GM18511 (cell line): ENCODE results near the gene NUP62.
"Not testable (repeated sequence)": the region's sequence is repeated elsewhere in the genome, so short reads cannot be mapped to it uniquely, and the experiment has no call there.

Source experiments
- ATAC-seq: cut with Tn5 transposase; IDR thresholded peaks from one replicate; pipeline ENCODE4 v1.9.1; 2021; ENCODE audit warnings: mild to moderate bottlenecking, moderate library complexity; ENCODE audit not compliant: unreplicated experiment

The NUP62 gene, protein sequence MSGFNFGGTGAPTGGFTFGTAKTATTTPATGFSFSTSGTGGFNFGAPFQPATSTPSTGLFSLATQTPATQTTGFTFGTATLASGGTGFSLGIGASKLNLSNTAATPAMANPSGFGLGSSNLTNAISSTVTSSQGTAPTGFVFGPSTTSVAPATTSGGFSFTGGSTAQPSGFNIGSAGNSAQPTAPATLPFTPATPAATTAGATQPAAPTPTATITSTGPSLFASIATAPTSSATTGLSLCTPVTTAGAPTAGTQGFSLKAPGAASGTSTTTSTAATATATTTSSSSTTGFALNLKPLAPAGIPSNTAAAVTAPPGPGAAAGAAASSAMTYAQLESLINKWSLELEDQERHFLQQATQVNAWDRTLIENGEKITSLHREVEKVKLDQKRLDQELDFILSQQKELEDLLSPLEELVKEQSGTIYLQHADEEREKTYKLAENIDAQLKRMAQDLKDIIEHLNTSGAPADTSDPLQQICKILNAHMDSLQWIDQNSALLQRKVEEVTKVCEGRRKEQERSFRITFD

DNA sequence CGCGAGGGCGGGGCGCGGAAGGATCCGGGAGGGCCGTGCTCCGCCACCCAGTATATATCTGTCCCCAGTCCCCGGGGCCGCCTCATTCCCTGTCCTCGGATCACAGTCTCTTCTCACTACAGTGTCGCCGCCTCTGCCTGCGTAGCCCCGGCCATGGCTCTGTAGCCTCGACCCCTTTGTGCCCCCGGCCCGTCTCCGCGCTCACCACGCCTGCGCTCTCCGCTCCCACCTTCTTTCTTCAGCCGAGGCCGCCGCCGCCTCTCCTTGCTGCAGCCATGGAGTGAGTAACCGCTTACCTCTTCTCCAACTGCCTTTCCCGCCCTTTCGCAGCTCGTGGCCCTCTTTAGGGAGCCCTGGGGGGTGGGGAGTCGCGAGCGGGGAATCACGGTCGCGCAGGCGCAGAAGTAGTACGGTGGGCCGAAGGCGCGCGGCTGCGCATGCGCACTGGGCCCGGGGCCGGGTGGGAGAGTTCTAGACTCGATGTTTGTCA, at the start of gene NUP62, which contains the start of gene ATF5:
NUP62 (minus strand) TSS at position 384 of the 490 bp plus-strand sequence. CDS start 19,697 bp downstream, outside the sequence.
ATF5 (plus strand) TSS at position 85 of the 490 bp plus-strand sequence. CDS start 1,646 bp downstream, outside the sequence.
- ATAC-seq = peak; percentile 35

DNA sequence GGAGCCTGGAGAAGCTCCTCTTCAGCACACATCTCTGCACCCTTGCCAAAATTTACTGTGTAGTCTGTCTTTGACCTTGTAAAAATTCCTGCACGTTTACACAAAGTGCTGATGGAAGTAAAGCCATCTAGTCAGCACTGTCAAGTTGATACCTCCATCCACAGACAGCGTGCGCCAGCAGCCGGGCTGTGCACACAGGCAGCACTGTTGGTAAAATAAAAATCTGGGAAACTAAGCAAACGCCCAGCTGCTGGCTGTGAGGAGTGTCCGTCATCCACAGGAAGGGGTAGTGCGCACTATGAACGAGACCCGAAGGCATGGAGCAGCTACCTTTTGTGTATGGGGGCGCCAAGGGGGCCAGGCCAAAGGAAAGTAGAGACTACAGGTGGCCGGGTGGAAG, 49.0 kb upstream of the NUP62 start:
- no peak for ATAC-seq

DNA sequence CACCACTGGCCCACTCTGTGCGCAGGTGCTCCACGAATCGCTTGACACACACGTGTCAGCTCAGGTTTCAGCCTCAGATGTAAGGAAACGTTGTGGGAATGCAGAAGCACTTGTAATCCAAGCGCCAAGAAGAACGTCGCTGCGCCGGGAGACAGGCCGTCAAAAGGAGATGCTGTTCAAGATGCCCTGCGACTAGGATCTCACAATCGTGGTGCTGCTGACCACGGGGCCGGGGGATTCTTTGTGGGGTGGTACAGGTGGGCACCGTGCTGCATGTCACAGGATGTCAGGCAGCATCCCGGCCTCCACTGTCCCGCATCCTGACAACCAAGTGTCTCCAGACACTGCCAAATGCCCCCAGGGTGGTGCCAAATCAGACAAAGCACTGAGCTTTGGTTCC, 48.6 kb upstream of the NUP62 start:
- ATAC-seq = no peak

DNA sequence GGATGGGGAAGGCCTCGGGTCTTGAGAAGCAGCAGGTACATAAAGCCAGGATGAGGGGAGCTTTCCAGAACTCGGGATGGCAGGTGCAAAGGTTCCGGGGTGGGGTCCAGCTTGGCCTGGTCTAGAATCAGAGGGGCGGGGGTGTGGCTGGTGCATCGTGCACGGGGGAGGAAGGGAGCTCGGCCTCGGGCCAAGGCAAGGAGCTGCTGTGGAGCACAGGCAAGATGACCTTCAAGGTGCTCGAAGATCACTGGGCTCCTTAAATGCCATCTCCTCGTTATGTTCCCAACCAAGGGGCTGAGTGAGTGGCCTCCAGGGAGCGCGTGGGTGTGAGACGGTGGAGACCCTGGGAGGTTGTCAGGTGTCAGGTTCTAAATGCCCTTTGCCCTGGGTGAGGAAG, 47.8 kb upstream of the NUP62 start:
- ATAC-seq = no peak

DNA sequence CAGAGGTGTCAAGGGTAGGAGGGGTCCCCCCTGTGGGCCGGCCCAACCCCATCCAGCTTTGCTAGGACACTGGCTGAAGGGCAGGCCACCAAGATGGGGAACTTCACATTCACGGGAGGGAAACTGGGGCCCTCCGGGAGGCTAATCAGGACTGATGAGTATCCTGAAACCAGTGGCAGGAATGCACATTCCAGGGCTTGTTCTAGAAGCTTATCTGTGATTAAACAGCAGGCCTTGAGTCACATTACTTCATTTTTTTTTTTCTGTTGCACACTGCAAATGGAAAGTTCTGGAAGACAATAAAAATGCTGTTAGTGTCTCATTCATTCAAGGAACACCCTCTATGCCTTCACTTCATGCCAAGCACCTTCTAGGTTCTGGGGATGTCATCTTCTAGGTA, 47.2 kb upstream of the NUP62 start:
- ATAC-seq = no peak

DNA sequence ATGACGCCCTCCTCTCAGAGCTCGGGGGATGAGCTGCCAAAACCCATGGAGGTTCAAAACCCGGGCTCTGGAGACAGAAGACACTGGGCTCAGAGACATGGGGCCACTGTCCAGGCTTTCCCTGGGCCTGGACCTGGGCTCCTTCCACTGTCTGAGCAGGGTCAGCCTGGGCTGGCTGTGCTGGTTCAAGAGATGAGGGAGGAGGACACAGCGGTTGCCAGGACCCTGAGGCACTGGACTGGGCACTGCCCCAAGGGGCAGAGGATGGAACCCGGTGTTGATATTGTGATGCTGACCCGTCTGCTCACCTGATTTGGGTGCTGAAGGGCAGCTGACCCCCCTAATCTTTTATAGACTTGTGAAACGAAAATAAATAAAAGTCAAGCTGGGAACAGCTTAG, 45.7 kb upstream of the NUP62 start:
- ATAC-seq = no peak

DNA sequence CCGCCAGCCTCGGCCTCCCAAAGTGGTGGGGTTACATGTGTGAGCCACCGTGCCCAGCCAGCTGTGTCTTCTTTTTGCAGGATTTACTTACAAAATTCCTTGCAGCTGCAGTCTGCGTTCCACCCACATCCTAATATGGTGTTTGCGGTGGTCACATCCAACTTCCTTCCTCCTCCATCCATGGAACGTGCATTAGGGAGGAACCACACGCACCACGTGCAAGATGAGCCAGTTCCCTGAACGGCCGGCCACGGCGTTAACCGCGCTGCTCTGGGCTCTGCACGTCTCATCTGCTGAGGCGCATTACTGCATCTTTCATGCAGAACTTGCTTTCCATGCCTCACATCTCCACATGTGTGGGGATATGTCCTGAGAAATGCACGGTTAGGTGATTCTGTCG, 44.7 kb upstream of the NUP62 start:
- ATAC-seq = no peak

DNA sequence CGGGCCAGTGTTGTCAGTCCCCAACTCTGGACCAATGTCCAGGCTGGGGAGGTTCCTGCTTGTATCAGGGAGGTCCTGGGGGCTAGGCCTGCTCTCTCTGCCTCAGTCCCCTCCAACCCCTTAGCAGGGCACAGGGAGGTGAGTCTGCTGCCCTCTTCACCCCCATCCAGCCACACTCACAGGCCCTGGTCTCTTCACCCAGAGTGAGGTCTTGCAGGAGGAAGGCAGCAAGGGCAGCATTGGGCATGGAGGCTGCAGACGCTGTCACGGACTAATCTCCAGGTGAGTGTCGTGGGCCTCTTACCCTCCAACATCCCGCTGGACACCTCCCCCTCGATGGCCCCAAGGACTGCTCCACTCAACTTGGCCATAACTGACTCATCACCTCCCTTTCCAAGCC, 43.5 kb upstream of the NUP62 start:
- no peak for ATAC-seq

DNA sequence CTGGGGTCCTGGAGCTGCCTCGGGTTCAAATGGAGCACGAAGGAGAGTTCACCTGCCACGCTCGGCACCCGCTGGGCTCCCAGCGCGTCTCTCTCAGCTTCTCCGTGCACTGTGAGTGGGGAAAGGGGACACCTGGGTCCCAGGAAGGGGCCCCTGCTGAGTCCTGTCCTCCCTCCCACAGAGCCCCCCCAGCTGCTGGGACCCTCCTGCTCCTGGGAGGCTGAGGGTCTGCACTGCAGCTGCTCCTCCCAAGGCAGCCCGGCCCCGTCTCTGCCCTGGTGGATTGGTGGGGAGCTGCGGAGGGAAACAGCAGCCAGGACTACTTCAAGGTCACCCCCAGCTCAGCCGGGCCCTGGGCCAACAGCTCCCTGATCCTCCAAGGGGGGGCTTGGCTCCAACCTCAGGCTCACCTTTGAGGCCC, 42.7 kb upstream of the NUP62 start:
- no peak for ATAC-seq

DNA sequence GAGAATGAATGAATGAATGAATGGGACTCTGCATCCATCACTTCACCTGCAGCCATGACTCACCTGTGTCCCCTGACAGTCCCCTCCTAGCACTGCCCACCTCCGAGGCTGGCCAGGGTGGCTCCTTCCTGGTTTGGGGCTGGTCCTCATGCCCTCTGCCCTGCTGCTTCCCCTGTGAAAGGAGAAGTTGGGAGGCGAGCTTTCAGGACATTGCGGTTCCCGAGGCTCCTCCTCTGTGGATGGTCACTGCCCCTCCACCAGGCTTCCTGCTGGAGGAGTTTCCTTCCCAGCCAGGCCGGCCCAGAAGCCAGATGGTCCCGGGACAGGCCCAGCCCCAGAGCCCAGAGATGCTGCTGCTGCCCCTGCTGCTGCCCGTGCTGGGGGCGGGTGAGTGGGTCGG, 40.1 kb upstream of the NUP62 start:
- ATAC-seq = not testable (repeated sequence)

DNA sequence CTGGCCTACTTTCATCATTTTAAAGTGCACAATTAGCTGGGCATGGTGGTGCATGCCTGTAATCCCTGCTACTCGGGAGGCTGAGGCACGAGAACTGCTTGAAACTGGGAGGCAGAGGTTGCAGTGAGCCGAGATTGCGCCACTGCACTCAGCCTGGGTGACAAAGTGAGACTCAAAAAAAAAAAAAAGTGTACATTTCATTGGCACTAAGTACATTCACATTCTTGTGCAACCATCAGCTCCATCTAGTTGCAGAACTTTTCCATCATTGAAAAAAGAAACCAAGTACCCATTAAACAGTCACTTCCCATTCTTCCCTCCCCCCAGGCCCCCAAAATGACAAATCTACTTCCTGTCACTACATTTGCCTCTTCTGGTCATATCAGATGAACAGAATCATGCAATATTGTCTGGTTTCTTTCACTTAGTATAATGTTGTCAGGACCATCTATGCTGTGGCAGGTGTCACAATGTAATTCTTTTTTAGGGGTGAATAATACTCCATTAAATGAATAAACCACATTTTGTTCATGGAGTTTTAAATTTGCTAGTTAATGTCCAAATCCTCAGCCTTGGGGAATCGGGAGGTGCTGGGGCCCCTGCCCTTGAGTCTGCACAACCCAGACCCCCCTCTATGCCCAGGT, 39.1 kb upstream of the NUP62 start:
- no peak for ATAC-seq

DNA sequence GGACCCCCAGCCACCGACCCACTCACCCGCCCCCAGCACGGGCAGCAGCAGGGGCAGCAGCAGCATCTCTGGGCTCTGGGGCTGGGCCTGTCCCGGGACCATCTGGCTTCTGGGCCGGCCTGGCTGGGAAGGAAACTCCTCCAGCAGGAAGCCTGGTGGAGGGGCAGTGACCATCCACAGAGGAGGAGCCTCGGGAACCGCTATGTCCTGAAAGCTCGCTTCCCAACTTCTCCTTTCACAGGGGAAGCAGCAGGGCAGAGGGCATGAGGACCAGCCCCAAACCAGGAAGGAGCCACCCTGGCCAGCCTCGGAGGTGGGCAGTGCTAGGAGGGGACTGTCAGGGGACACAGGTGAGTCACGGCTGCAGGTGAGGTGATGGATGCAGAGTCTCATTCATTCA, 31.7 kb upstream of the NUP62 start, which contains the start of gene SIGLEC11:
SIGLEC11 (minus strand) TSS at position 193 of the 400 bp plus-strand sequence; CDS start at position 102, 91 bp downstream.
- not testable (repeated sequence) for ATAC-seq

DNA sequence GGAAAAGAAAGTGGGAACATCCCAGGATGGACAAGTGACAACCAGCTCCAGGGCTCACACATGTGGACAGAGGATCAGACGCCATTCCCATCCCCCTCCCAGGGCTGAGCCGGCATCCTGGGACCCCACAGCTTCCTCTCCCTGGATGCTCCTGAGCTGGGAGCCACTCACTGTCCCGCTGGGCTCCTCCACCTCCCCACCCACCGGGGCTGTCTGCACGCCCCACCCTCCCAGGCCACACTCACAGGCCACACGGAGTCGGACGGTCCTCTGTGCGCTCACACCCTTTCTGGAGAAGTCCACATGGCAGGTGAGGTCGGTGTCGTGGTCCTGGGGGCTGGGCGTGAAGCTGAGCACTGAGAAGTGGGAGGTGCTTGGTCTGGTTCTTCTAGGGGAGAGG, 30.6 kb upstream of the NUP62 start:
- ATAC-seq = not testable (repeated sequence)

DNA sequence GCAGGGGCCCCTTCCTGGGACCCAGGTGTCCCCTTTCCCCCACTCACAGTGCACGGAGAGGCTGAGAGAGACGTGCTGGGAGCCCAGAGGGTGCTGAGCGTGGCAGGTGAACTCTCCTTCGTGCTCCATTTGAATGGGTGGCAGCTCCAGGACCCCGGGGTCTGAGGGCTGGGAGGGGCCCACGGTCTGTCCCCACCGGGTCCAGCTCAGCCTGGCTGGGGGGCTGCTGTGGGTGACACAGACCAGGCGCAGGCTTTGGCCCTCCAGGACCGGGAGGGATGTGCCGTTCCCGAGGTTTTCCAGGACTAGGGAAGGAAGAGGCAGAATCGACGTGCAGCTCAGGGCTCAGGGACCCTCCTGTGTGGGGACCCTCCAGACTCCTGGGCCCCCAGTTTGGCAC, 29.3 kb upstream of the NUP62 start:
- ATAC-seq = not testable (repeated sequence)

DNA sequence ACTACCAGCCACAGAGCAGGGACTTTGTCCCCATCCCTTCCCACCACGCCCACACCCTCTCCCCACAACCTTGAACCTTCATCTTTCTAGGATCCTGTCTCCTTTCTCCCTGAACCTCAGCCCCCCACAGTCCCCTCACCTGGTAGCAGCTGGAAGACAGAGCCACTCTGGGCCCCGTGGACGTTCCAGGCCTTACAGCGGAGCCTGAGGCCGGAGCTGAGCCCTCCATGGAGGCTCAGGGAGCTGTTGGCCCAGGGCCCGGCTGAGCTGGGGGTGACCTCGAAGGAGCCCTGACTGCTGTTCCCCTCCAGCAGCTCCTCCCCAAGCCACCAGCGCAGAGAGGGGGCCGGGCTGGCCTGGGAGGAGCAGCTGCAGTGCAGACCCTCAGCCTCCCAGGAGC, 28.8 kb upstream of the NUP62 start:
- ATAC-seq = not testable (repeated sequence)

DNA sequence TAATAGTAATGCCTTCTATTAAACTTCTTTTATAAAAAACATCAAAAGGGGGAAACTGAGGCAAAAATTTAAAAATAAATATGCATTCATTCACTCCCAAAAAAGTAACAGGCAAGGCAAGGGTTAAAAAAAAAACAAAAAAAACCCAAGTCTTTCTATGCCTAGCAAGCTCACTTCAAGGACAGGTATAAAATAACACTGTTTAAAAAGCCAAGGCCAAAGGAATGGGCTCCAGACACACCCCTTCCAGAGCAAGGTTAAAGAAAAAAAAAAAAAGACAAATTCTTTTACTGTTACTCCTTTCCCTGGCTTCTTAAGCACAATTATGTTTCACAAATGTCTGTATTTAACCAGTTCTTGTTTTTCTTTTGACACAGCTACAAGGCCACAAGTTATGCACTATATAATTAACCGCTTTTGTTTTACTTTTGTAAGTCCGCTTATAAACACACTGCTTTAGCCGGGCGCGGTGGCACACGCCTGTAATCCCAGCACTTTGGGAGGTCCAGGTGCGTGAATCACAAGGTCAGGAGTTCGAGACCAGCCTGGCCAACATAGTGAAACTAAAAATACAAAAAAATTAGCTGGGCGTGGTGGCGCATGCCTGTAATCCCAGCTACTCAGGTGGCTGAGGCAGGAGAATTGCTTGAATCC, 28.1 kb upstream of the NUP62 start:
- ATAC-seq = no peak

DNA sequence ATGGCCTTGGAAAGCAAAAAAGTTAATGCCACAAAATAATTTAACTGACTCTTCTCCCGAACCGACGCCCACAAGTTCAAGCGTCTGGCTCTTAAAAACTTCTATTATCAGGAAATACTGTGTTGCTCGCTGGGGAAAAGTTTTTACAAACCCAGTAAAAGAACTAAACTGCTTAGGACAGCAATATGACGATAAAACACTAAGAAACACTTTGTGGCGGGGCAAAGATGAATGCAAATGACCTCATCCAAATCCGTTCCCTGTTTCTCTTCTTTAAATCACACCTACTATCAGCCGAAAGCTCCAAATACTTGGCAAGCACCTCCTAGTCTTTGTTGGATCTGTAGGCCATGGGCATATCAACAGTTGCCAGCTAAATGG, 26.8 kb upstream of the NUP62 start:
- no peak for ATAC-seq

DNA sequence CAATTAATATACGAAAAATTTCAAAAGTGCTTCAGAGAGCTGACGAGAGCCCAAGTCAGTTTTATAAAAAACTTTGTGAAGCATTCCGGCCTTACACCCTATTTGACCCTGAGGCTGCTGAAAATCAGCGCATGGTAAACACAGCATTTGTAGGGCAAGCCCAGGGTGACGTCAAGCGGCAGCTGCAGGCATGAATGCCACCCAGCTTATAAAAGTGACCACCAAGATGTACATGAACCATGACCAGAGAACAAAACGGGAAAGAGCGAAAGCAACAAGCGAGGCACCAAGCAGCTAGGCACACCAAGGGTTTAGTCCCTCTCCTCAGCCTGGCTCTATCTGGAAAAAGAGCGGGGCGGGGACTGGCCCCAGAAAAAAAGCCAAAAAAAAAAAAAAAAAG, 25.6 kb upstream of the NUP62 start:
- no peak for ATAC-seq

DNA sequence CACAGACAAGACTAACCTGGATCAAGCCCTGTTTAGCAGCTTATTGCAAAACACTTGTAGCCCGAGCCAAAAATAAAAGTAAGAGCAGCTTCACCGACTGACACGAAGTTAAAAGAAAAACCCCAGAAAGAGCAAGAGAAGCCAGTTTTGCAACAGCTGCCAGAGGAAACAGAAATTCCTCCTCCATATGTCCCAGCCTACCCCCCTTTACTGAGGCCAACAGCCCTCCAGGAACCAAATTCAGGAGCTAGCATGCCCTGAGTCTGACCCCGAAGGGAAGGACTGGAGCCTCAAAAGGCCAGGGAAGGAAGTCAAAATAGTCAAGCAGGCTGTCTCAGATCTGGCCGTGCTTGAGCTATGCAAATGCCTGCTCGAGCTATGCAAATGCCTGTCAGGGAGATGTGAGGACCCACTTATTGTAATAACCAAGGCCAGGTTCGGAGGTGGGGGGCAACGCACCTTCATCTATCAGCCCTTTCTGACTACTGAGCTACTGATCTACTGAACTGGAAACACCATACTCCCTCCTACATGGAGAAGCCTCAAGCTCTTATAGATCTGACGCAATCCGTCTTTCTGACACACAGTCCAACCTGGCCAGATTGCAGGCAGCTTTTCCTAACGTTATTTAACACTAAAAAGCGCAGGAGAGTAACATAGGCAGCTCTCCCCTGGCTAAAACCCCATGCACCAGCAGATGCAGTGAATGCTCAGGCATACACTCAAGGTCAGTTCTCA, 25.0 kb upstream of the NUP62 start:
- no peak for ATAC-seq

DNA sequence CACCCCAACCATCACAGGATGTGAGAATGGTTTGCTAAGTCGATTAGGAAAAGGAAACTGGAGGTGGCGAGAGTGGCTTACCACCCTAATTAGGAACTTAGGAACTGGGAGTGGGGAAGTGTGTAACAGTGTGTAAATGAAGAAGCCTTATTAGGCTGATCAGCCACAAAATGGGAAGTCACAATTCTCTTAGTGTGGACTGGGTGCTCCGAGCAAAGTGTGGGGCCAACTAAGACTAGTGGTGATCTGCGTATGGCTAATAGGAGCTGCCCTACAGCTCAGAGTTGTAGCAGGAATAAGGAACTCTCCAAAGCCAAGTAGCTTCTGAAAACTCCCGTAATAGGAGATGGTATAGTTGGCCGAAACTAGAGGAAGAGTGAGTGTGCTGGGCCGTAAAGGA, 24.1 kb upstream of the NUP62 start:
- ATAC-seq = no peak

DNA sequence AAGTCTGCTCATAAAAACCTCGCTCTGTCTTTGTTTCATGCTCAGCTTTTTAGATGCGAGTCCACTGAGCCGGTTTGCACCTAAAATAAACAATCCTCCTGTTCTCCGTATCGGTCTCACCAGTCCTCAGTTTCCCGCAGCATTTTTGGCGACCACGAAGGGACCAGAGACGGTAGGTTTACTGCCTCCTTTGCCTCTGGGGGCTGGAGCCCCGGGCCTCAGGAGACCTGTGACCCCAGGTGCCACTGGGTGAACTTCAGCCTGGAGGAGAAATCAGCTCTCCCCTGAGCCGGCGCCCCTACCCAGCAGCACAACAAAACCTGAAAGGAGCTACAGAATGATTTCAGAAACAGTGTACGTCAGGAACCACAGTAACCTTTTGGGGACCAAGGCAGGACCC, 23.6 kb upstream of the NUP62 start:
- ATAC-seq = no peak
